AG04449 (cell line): ENCODE data around the gene C4orf33.

ENCODE experiments used
- CTCF ChIA-PET: fragments of 350-600 bp; formaldehyde crosslinking; extraction: SDS; loops from one replicate; lab custom pipeline; 2021; ENCODE audit warnings: antibody characterized with exemption; lab: Yijun Ruan, JAX
- POLR2A ChIA-PET: fragments of 400-600, 350-600 bp; formaldehyde crosslinking; extraction: SDS; loops from one replicate; lab custom pipeline; 2020; ENCODE audit warnings: antibody characterized with exemption, inconsistent platforms; lab: Yijun Ruan, JAX
- DNase-seq: peaks from one replicate; pipeline ENCODE4 v3.0.0-alpha.2; 2010; ENCODE audit warnings: low read depth, low spot score
- H3K4me3 ChIP-seq: 2 replicates; pipeline ENCODE4 v1.5.1; 2011; ENCODE audit warnings: low read depth, mild to moderate bottlenecking, control low read depth, low read length
- CTCF ChIP-seq: IDR thresholded peaks from one replicate; pipeline ENCODE4 v1.5.1; 2011; ENCODE audit warnings: mild to moderate bottlenecking, moderate library complexity, low read length, control low read depth, inconsistent platforms; ENCODE audit not compliant: insufficient read depth; ENCODE audit errors: missing control alignments

Gene C4orf33

GRCh38 chr4:129164243-129164642 is 68.3 kb downstream of the C4orf33 start:
- no peak overlapping the region for H3K4me3 ChIP-seq
- TF ChIP-seq CTCF = no peak
- CTCF ChIA-PET = no interaction called here
- POLR2A ChIA-PET = no interaction called here
- DNase-seq = no peak
